Measurements from ENCODE around the gene TBC1D5.

- no peak for TF ChIP-seq CTCF (IDR thresholded peaks at IDR 0.05 in 8 of 11, conservative IDR thresholded peaks at IDR 0.05 in 3 of 11)
- TF ChIP-seq POLR2AphosphoS5 (IDR thresholded peaks at IDR 0.05), result no peak
- no peak for TF ChIP-seq POLR2A (IDR thresholded peaks at IDR 0.05)
Observed at GRCh38 chr3:17638356-17638755, 104.1 kb downstream of the TBC1D5 start.
